GM18867 (cell line): Measurements from ENCODE around the gene MTSS2.

Experiments used
- ATAC-seq: cut with Tn5 transposase; IDR thresholded peaks from one replicate; pipeline ENCODE4 v1.9.1; 2021; ENCODE audit warnings: mild to moderate bottlenecking, moderate library complexity; ENCODE audit not compliant: unreplicated experiment

The MTSS2 gene

GRCh38 chr16:70687671-70688245 lies 1.9 kb upstream of the MTSS2 start:
- ATAC-seq: no peak

GRCh38 chr16:70687102-70687511 lies 1.3 kb upstream of the MTSS2 start:
- ATAC-seq: no peak

- no peak for ATAC-seq
Observed at GRCh38 chr16:70686376-70687101, 686 bp upstream of the MTSS2 start.

DNA sequence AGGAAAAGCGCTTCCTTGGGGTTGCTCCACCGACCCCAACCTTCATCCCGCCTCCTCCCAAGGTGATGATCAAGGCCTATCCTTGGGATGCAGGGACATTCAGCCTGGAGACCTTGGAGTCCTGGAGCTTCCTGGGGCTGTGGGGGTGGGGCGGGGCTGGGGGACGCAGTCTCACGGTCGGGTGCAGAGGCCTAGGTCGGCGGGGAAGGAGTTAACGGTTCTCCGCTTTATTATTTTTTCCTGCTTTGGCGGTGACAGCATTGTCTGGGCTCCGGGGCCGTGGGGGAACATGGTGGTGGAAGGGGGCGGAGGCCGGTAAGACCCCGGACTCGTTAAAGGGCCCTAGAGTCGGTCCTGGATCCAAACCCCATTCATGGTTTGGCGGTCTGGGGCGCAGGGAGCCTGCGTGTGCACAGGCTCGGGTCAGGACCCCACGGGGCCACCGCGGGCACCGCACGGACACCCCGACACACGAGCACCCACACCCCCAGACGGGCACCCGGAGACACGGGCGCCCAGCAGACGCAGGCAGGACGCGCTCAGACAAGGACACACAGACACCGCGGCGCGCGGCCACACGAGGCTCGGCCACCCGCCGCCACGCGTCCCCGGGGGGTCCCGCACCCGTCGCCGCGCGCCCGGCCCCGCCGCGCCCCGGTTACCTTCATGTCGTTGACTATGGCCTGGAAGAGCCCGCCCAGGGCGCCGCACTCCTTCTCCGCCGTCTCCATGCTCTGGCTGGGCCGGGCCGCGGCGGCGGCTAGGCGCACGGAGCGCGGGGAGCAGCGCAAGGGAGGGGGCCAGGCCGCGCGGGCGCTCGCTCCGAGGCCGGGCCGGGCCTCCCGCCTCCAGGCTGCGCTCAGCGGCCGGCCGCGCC lies 554 bp downstream of the MTSS2 start:
- ATAC-seq: no peak

- no peak for ATAC-seq
Observed at GRCh38 chr16:70684146-70685060, 1.4 kb downstream of the MTSS2 start.

DNA sequence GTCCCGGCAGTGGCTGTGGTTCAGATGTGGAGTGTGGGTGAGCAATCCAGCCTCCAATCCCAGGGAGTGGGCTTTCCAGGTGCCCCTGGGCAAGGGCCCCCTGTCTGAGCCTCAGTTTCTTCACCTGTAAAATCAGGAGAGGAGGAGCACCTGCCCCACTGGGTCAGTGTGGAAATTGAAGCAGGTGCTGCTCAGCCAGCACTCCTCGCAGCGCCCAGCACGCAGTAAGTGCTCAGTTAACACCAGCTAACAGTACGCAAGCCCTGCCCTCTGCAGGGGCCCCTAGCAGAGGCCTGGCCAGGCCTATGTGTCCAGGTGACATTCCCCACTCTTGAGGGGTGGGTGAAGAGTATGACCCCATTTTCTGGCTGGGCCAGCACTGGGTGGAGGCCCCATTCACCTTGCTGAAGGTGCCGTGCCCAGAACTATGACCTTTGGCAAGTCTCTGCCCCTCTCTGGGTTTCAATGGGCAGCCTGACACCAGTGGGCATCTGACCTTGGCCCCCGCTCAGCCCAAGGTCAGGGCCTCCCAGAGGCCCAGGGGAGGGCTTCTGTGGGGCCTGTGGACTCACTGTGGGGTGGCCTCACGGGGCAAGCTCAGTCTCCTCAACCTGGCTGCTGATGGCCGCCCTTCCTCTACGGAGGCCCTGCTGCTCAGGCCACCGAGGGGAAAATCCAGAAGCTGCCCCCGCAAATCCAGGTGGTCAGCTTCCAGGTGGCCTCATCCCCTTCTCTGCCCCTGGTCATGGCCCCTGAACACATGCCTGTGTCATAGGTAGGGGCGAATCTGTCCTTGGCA lies 2.5 kb downstream of the MTSS2 start:
- ATAC-seq: no peak

DNA sequence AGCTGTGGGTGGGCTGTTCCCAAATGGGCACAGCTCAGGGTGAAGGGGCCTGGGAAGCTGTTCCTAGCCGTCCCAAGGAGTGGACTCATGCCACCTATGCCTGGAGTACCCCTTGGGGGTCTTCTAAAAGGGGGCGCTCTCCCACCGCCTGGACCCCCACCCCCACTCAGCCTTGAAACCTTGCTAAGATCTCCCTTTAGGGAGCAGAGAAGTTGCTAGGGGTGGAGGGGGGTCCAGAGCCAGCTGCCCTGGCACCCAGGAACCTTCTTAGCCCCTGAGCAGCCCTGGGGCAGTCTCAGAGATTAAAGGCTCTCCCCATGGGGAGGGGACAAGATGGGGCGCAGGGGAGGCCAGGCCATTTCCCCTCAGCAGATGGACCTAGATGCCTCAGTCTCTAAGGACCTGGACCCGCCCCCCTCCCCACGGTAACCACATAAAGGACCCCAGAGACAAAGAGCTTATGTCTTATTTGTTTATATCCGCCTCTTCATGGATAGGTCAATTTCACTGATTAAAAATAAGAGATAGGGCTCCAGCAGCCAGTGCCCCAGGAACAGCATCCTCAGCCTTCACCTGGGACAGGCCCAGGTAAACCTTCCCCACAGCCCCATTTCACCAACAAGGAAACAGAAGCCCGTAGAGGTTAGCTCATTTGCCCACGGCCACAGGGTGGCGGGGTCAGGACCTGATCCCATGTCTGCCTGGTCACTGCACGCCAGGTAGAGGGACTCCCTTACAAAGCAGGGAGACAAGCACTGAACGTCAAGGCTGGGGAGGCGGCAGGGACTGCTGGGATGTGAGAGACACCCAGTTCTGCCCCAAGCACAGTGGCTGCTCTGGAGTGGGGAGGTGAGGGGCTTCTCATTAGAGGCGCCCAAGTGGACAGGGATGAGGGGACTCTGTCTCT lies 3.4 kb downstream of the MTSS2 start:
- ATAC-seq: no peak

- no peak for ATAC-seq
Observed at GRCh38 chr16:70681382-70682238, 4.2 kb downstream of the MTSS2 start.

GRCh38 chr16:70680495-70681381 lies 5.1 kb downstream of the MTSS2 start:
- ATAC-seq: no peak

- no peak for ATAC-seq
Observed at GRCh38 chr16:70679671-70680494, 6.0 kb downstream of the MTSS2 start.

GRCh38 chr16:70678898-70679670 lies 6.8 kb downstream of the MTSS2 start:
- no peak for ATAC-seq

DNA sequence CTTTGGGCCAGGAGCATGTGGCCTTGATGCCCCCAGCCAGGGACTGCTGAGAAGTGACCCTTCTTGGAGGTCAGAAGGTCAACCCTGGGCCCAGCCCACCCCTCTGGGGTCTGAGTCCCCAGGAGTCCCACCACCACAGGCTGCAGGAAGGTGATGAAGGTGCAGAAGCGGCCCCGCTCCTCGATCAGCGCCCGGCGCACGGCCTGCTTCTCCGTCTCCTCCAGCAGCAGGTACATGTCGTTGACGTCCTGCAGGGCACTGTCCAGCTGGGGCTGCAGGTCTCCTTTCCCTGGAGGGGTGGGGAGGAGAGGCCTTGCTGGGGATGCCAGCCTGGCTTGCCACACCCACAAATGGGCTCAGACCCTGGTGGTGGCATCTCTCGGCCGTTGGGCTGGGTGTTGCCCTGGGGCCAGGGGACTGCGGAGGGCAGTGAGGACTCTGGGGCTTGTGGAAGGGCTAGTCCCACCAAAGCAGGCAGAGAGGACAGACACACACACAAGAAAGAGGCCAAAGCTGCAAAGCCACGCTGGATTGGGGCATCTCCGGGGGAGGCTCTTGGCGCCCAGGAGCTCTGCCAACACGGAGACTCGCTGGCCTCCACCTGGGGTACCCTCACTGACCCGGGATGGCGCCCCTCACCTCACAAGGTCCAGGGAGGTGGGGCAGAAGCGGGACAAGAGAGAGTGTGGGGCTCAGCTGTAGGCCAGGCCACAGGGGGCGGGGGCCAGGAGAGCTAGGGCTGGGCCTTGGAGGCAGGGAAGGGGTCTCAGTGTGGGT lies 7.5 kb downstream of the MTSS2 start:
- no peak for ATAC-seq

DNA sequence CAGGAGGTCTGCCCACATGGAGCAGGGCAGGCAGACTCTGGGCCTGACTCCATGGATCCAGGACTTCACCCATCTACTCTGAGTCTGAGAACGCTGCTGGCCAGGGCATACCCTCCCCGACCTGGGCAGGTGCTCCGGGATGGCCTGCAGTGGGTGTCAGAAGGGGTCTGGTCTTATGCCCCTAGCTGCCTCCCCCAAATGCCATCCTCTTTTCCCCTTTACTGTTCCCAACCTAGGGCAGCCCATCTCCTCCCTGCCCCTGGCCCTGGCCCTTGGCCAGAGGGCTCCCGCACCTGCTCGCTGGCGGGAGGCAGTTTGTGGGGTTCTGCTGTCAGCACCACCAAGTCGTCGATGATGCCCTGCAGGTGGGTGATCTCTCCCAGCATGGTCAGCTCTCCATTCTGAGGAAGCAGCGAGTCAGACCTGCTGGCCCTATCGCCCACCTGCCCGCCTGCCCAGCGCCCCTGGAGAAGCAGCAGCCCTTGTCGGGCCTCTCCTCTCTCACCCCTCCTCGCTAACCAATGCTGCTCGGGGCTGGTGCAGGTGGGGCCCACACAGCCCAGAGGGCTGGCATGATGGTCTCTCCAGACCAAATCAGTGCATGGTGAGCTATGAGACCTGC lies 8.2 kb downstream of the MTSS2 start:
- ATAC-seq: no peak
